Fibroblast of lung (primary cell): ENCODE measurements around the gene DTD1.

Source experiments
- EZH2 ChIP-seq: IDR thresholded peaks from 2 replicates; pipeline ENCODE4 v1.5.1; 2012; ENCODE audit warnings: low read length, control low read depth, mild to moderate bottlenecking; ENCODE audit errors: missing control alignments
- TF ChIP-seq, protein P1 (sequence below), 2 donors: IDR thresholded peaks in 1 of 2; conservative IDR thresholded peaks in 1 of 2; 1 replicate in 1 of 2; 2 replicates in 1 of 2; pipeline ENCODE4 v1.5.1; 2011 to 2012; ENCODE audit warnings: low read length in 2 of 2, control low read depth in 1 of 2, inconsistent platforms in 1 of 2, low read depth in 1 of 2, mild to moderate bottlenecking in 1 of 2

GRCh38 chr20:18705490-18705889 lies 117.6 kb downstream of the DTD1 start:
- TF ChIP-seq, protein P1, sequence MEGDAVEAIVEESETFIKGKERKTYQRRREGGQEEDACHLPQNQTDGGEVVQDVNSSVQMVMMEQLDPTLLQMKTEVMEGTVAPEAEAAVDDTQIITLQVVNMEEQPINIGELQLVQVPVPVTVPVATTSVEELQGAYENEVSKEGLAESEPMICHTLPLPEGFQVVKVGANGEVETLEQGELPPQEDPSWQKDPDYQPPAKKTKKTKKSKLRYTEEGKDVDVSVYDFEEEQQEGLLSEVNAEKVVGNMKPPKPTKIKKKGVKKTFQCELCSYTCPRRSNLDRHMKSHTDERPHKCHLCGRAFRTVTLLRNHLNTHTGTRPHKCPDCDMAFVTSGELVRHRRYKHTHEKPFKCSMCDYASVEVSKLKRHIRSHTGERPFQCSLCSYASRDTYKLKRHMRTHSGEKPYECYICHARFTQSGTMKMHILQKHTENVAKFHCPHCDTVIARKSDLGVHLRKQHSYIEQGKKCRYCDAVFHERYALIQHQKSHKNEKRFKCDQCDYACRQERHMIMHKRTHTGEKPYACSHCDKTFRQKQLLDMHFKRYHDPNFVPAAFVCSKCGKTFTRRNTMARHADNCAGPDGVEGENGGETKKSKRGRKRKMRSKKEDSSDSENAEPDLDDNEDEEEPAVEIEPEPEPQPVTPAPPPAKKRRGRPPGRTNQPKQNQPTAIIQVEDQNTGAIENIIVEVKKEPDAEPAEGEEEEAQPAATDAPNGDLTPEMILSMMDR (conservative IDR thresholded peaks at IDR 0.05 in 1 of 2, IDR thresholded peaks at IDR 0.05 in 1 of 2; ENCODE audit: low read depth in 1 of 2, low read length in 2 of 2): no peak
- no peak for TF ChIP-seq EZH2
